ENCODE data around the gene MBNL1.
"Not testable (repeated sequence)": the region's sequence is repeated elsewhere in the genome, so short reads cannot be mapped to it uniquely, and the experiment has no call there.

MBNL1 gene

DNA sequence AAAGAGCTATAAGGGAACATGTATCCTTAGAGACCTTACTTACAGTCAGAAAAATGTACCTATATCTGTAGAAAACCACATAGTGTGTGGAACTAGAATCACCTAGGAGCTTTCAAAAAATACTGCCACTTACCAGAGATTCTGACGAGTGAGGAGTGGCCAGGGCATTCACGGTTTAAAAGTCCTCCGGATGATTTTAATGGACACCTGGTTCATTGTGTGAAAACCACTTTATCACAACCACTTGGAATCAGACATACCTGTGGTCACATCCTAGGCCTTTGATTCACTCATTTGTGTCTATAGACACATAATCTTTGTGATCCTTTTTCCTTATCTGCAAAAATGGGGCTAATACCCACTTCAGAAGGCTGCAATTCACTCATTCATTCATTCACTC lies 159.8 kb downstream of the MBNL1 start:
- no peak for TF ChIP-seq CTCF (IDR thresholded peaks at IDR 0.05; ENCODE audit: low read length, missing control alignments)
- no peak overlapping the region for H3K4me3 ChIP-seq (replicated peaks; ENCODE audit: low read depth, low read length)
- DNase-seq (ENCODE audit: low read depth): no peak

GRCh38 chr3:152430223-152431002 lies 161.7 kb downstream of the MBNL1 start:
- no peak for DNase-seq (ENCODE audit: low read depth)
- no peak overlapping the region for H3K4me3 ChIP-seq (replicated peaks; ENCODE audit: low read depth, low read length)
- TF ChIP-seq CTCF (IDR thresholded peaks at IDR 0.05; ENCODE audit: low read length, missing control alignments): no peak

DNA sequence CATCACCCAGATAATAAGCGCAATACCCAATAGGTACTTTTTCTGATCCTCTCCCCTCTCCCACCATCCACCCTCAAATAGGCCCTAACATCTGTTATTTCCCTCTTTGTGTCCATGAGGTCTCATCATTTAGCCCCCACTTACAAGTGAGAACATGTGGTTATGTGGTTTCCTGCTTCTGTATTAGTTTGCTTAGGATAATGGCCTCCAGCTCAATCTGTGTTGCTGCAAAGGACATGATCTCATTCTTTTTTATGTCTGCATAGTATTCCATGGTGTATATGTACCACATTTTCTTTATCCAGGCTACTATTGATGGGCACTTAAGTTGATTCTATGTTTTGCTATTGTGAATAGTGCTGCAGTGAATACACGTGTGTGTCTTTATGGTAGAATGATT lies 165.4 kb downstream of the MBNL1 start:
- no peak for DNase-seq (ENCODE audit: low read depth)
- H3K4me3 ChIP-seq (replicated peaks; ENCODE audit: low read depth, low read length): no peak overlapping the region
- TF ChIP-seq CTCF (IDR thresholded peaks at IDR 0.05; ENCODE audit: low read length, missing control alignments): no peak

DNA sequence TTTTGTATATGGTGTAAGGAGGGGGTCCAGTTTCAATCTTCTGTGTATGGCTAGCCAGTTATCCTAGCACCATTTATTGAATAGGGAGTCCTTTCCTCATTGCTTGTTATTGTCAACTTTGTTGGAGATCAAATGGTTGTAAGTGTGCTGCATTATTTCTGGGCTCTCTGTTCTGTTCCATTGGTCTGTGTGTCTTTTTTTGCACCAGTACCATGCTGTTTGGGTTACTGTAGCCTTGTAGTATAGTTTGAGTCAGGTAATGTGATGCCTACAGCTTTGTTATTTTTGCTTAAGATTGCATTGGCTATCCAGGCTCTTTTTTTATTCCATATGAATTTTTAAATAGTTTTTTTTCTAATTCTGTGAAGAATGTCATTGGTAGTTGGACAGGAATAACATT lies 166.5 kb downstream of the MBNL1 start:
- not testable (repeated sequence) for H3K4me3 ChIP-seq (replicated peaks; ENCODE audit: low read depth, low read length); DNase-seq (ENCODE audit: low read depth)

GRCh38 chr3:152436707-152437590 lies 168.2 kb downstream of the MBNL1 start:
- TF ChIP-seq CTCF (IDR thresholded peaks at IDR 0.05; ENCODE audit: low read length, missing control alignments): no peak
- DNase-seq (ENCODE audit: low read depth): no peak
- H3K4me3 ChIP-seq (replicated peaks; ENCODE audit: low read depth, low read length): no peak overlapping the region

DNA sequence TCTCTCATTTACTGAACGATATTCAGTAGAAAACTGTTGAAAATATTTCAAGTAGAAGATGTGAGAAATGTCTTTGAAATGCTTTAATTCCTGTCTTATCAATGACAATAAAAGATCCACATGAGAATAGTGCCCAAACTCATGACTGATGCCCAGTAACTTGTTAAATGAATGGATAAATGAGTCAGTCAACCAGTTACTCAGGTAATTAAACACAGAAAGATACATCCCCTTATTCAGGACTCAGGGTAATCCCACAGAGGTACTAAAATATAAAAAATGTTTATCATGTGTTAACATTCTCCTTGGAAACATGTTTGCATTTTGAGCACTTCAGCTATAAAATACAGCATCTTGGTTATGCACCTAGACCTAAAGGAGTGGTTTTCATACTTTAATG lies 169.5 kb downstream of the MBNL1 start:
- no peak for TF ChIP-seq CTCF (IDR thresholded peaks at IDR 0.05; ENCODE audit: low read length, missing control alignments)
- no peak overlapping the region for H3K4me3 ChIP-seq (replicated peaks; ENCODE audit: low read depth, low read length)
- no peak for DNase-seq (ENCODE audit: low read depth)

GRCh38 chr3:152438706-152439105 lies 170.0 kb downstream of the MBNL1 start:
- H3K4me3 ChIP-seq (replicated peaks; ENCODE audit: low read depth, low read length): no peak overlapping the region
- no peak for DNase-seq (ENCODE audit: low read depth)
- no peak for TF ChIP-seq CTCF (IDR thresholded peaks at IDR 0.05; ENCODE audit: low read length, missing control alignments)

DNA sequence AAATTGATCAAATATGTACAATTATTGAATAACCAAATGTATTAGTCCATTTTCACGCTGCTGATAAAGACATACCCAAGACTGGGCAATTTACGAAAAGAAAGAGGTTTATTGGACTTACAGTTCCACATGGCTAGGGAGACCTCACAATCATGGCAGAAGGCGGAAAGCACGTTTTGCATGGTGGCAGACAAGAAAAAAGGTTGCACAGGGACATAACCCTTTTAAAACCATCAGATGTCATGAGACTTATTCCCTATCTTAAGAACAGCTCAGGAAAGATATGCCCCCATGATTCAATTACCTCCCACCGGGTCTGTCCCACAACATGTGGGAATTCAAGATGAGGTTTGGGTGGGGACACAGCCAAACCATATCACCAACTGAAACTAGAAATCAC lies 171.5 kb downstream of the MBNL1 start:
- DNase-seq (ENCODE audit: low read depth): not testable (repeated sequence)

More for the DNA sequence above, 171.5 kb downstream of the MBNL1 start:
- not testable (repeated sequence) for H3K4me3 ChIP-seq (replicated peaks; ENCODE audit: low read depth, low read length)

Measured in fibroblast of pulmonary artery (primary cell).